Spinal cord (tissue), 10 donors: Measurements from ENCODE around the gene PPP1R12A. TPM values are rescaled to one million over a fixed set of nuclear protein-coding genes. Genes with fewer than 3 reads are reported as not detected.
"Not testable (repeated sequence)": the region's sequence is repeated elsewhere in the genome, so short reads cannot be mapped to it uniquely, and the experiment has no call there.

ENCODE experiments used
- DNase-seq, 6 donors: peaks; one replicate each; pipeline versions ENCODE4 v3.0.0 to v3.0.0-alpha.2; 2013 to 2015; ENCODE audit warnings: low spot score in 6 of 6, low read depth in 4 of 6
- H3K27ac ChIP-seq: one replicate; pipeline ENCODE4 v1.5.1; 2013; ENCODE audit warnings: low read depth, low read length, control low read depth
- H3K27me3 ChIP-seq: one replicate; pipeline ENCODE4 v1.6.1; 2013; ENCODE audit warnings: low read length; ENCODE audit not compliant: control insufficient read depth, insufficient read depth
- H3K36me3 ChIP-seq: one replicate; pipeline ENCODE4 v1.6.1; 2013; ENCODE audit warnings: low read length; ENCODE audit not compliant: control insufficient read depth, insufficient read depth
- H3K4me1 ChIP-seq: one replicate; pipeline ENCODE4 v1.6.1; 2013; ENCODE audit warnings: low read length; ENCODE audit not compliant: control insufficient read depth, insufficient read depth
- H3K4me3 ChIP-seq: one replicate; pipeline ENCODE4 v1.5.1; 2013; ENCODE audit warnings: low read depth, low read length, control low read depth
- H3K9me3 ChIP-seq: one replicate; pipeline ENCODE4 v1.6.1; 2013; ENCODE audit warnings: low read length; ENCODE audit not compliant: control insufficient read depth, insufficient read depth
- WGBS: methylation state at CpG from one replicate; pipeline ENCODE4 v1.1.5; 2013; ENCODE audit warnings: missing lambda C conversion rate; ENCODE audit not compliant: insufficient coverage; 5-methylcytosine and 5-hydroxymethylcytosine counted together
- polyA plus RNA-seq, 2 donors: library from polyadenylated mRNA; unstranded; fragments of 120-200 nt; gene quantifications; one replicate each; pipeline ENCODE4 v1.2.1, GENCODE V29; 2013; ENCODE audit not compliant: insufficient read length in 2 of 2
- total RNA-seq, 2 donors: library from RNA; depleted of rRNA in 1 of 2; stranded (reverse); fragments of 120-200 nt in 1 of 2; fragments of >200 nt in 1 of 2; gene quantifications; one replicate each; pipeline versions ENCODE4 v1.2.3 to v1.2.4, GENCODE V29; 2013 to 2014
- donor health status: healthy.

The PPP1R12A gene
- total and polyA plus RNA-seq, 4 donors = 42.5 to 165 (median 94.0) TPM

DNA sequence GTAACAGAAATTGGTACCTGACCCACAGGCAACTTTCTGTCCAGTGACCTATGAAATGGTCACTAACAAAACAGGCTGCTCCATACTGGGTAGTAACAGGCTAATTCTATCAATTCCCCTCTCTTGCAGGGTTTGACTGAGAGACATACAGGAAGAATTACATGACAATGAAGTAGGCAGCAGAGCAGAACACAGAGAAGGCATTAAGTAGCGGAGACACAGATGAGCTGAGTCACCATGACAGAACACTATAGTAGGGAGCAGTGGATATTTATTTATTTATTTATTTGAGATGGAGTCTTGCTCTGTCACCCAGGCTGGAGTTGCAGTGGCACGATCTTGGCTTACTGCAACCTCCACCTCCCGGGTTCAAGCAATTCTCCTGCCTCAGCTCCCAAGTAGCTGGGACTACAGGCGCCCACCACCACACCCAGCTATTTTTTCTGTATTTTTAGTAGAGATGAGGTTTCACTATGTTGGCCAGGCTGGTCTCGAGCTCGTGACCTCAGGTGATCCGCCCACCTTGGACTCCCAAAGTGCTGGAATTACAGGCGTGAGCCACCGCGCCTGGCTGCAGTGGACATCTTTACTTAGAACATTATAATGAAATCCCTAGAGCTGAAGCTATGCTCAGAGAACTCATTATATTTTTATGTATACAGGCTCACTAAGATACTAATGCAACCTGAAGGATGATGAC lies 150.4 kb downstream of the PPP1R12A start:
- H3K9me3 ChIP-seq, H3K36me3 ChIP-seq, H3K4me1 ChIP-seq, H3K4me3 ChIP-seq, H3K27ac ChIP-seq, H3K27me3 ChIP-seq: not testable (repeated sequence)
- DNase-seq = peak in 1 of 6 donors; percentile 6
- no CpG with 5 or more reads among the region's 10 CpGs for WGBS

DNA sequence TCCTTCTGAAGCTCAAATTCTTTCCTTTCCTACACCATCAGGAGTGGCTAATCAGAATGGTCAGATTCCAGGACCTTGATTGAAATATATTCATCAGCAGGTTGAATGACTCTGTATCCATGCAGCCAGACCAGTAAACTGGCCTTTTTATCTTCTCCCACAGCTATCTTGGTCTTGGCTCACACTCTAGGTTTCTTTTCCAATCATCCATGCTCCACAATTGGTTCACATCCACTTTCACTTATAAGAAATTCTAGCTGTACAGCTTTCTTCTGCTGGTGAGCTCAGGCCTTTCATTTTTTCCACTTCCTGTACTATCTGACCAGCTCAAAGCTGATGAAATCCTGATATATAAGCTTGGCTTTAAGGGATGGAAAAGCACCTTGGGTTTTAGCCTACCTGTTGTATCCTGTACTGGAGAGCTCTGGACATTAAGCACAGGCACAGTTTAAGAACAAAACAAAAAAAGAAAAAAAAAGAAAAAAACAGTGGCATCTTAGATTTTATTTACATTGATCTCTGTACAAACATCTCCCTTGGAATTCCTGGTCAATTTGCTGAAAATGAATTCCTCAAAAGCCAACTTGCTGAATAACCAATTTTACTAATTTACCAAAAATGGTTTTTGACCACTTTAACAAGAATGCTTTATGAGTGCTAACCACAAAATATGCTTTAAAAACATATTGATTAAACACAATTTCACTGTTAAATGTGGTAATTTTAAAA lies 152.6 kb downstream of the PPP1R12A start:
- H3K9me3 ChIP-seq = no peaks in the 10 kb centered on the region
- peak in 1 of 6 donors; percentile 17 for DNase-seq
- H3K27ac ChIP-seq = peak overlapping the region; percentile 55
- H3K27me3 ChIP-seq = no peaks in the 10 kb centered on the region
- H3K4me1 ChIP-seq = no peaks in the 10 kb centered on the region
- H3K36me3 ChIP-seq = peaks cover under 1% of the 10 kb centered on the region
- no peak overlapping the region for H3K4me3 ChIP-seq

GRCh38 chr12:79778802-79779448 lies 156.0 kb downstream of the PPP1R12A start:
- H3K27ac ChIP-seq = no peak overlapping the region

GRCh38 chr12:79776111-79776510 lies 158.8 kb downstream of the PPP1R12A start:
- H3K36me3 ChIP-seq = no peaks in the 10 kb centered on the region
- H3K4me1 ChIP-seq = no peaks in the 10 kb centered on the region
- H3K27me3 ChIP-seq = no peaks in the 10 kb centered on the region
- DNase-seq = no peak
- WGBS = no CpG with 5 or more reads among the region's 1 CpG
- H3K9me3 ChIP-seq = no peaks in the 10 kb centered on the region
- no peak overlapping the region for H3K27ac ChIP-seq
- H3K4me3 ChIP-seq = no peak overlapping the region

More at GRCh38 chr12:79778802-79779448, 156.0 kb downstream of the PPP1R12A start:
- peak in 1 of 6 donors; percentile 24 for DNase-seq
- no CpG with 5 or more reads among the region's 3 CpGs for WGBS
- H3K27me3 ChIP-seq = no peaks in the 10 kb centered on the region
- no peaks in the 10 kb centered on the region for H3K4me1 ChIP-seq
- H3K36me3 ChIP-seq = no peaks in the 10 kb centered on the region
- no peak overlapping the region for H3K4me3 ChIP-seq
- no peaks in the 10 kb centered on the region for H3K9me3 ChIP-seq

DNA sequence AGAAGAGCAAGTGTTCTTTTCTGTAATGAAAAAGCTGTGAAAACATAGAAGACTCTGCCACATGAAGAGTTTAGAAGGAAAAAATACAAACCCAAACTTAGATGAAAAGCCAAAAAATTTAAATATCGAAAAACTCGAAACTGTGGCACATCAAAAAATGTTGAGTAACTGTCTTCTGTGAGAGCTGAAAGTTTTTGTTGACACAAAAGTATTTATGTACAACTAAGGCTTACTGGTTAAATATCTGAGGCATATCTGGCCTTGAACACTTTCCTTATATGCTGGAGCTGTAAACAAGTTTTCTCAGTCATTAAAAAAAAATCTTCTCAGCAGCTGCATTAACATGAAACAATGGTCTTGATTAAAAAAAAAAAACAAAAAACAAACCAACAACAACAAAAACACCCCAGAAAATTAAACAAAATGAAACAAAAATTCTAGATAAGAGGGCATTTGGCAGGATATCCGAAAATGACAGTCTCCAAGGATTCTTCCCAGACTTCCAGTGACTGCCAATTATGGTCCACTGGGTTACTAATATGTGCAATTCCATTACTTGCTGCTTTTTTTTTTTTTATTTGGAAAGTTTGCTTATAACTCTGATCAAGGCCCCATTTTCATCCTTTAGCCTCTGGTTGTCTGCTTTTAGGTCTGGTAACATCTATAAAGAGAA lies 159.4 kb downstream of the PPP1R12A start:
- no CpG with 5 or more reads among the region's 3 CpGs for WGBS
- DNase-seq = no peak
- H3K4me3 ChIP-seq = no peak overlapping the region
- H3K27me3 ChIP-seq = no peaks in the 10 kb centered on the region
- H3K9me3 ChIP-seq = no peaks in the 10 kb centered on the region
- no peaks in the 10 kb centered on the region for H3K4me1 ChIP-seq
- H3K27ac ChIP-seq = no peak overlapping the region
- no peaks in the 10 kb centered on the region for H3K36me3 ChIP-seq

GRCh38 chr12:79773896-79774295 lies 161.0 kb downstream of the PPP1R12A start:
- H3K4me3 ChIP-seq = no peak overlapping the region
- no peaks in the 10 kb centered on the region for H3K4me1 ChIP-seq
- H3K36me3 ChIP-seq = no peaks in the 10 kb centered on the region
- H3K9me3 ChIP-seq = no peaks in the 10 kb centered on the region
- no peak overlapping the region for H3K27ac ChIP-seq
- no peaks in the 10 kb centered on the region for H3K27me3 ChIP-seq
- DNase-seq = no peak

DNA sequence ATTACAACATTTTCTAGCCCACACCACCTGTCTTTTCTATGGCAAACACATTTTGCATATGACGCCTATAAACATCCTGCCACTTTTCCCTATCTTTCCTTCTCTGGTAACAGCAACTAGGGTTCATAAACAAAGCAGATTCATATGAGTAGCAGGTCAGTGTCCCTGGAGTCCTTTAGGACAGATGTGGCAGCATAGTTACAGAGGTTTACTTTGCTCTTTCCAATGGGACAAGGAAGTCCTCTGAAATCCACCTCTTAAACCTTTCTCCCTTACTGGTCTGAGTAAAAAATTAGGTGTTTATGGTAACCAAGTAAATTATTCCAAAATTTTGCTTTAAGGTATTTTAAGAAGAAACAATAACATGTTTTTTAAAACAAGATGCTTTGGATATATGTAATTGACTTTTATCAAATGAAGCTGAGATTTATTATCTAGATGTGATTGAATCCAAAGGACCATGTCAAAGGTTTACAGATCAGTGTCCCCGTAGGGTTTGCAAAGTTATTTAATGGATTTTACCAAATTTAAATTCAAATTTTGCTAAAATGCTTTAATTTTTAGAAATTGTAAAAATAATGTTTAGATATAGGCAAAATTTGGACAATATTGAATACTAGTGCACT lies 164.9 kb downstream of the PPP1R12A start:
- no peak overlapping the region for H3K27ac ChIP-seq
- no CpG with 5 or more reads among the region's 2 CpGs for WGBS
- no peak for DNase-seq

DNA sequence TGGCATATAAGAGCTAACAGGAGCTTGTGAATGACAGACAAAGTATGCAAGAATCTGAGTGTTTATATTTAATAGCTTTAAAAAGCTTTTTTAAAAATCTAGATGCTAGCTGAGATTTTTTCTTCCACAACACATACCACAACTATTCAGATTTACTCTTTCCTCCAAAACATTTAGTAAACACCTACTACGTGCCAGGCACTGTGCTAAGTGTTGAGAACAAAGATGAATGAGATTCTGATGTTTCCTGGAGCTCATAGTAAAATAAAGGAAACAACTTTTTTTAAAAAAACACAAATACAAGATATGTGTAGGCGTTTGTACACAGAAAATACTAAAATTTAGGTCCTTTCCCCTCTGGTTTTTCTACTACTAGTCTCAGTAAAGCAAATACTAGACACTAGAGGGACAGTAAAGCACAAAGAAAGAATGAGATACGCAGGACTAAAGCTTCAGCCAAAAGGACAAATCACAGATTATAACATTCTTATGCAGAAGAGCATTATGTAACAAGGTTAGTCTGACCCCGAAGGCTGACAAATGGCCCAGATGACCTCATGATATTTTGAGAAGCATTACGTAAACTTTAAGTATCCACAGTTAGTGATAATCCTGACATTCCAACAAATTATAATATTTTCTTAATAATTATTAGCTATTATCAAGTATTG lies 165.6 kb downstream of the PPP1R12A start:
- WGBS = no CpG with 5 or more reads among the region's 5 CpGs
- no peaks in the 10 kb centered on the region for H3K36me3 ChIP-seq
- no peak overlapping the region for H3K27ac ChIP-seq
- no peak overlapping the region for H3K4me3 ChIP-seq
- no peaks in the 10 kb centered on the region for H3K9me3 ChIP-seq
- no peaks in the 10 kb centered on the region for H3K4me1 ChIP-seq
- no peaks in the 10 kb centered on the region for H3K27me3 ChIP-seq
- no peak for DNase-seq

More for the DNA sequence above, 164.9 kb downstream of the PPP1R12A start:
- Histone ChIP-seq H3K4me1 (no peaks in the 10 kb centered on the region), H3K27me3 (no peaks in the 10 kb centered on the region), H3K9me3 (no peaks in the 10 kb centered on the region), H3K4me3 (no peak overlapping the region), H3K36me3 (no peaks in the 10 kb centered on the region)
